Dendritic cell treated with granulocyte-macrophage colony-stimulating factor and Interleukin-4, amounts not matched to agents 40 ng/mL and 50 ng/mL, for 4 days (primary cell): ENCODE data around the gene TXLNB.

Experiments used
- H3K27ac Mint-ChIP-seq: one replicate; pipeline ENCODE4 v1.8.0; 2022; ENCODE audit warnings: mild to moderate bottlenecking, mixed read lengths
- H3K27me3 Mint-ChIP-seq: one replicate; pipeline ENCODE4 v1.8.0; 2022; ENCODE audit warnings: mild to moderate bottlenecking, mixed read lengths
- H3K36me3 Mint-ChIP-seq: one replicate; pipeline ENCODE4 v1.8.0; 2022; ENCODE audit warnings: low read depth, mixed read lengths
- H3K4me1 Mint-ChIP-seq: one replicate; pipeline ENCODE4 v1.8.0; 2022; ENCODE audit warnings: low read depth, mixed read lengths
- H3K4me3 Mint-ChIP-seq: one replicate; pipeline ENCODE4 v1.8.0; 2022; ENCODE audit warnings: mild to moderate bottlenecking, moderate library complexity, mixed read lengths
- H3K9me3 Mint-ChIP-seq: one replicate; pipeline ENCODE4 v1.8.0; 2022; ENCODE audit warnings: mixed read lengths
- intact Hi-C: fragments of 100-400 bp; cut with micrococcal nuclease; formaldehyde crosslinking; loops from one replicate; pipeline ENCODE4 v1.15.0; 2022

Gene TXLNB

DNA sequence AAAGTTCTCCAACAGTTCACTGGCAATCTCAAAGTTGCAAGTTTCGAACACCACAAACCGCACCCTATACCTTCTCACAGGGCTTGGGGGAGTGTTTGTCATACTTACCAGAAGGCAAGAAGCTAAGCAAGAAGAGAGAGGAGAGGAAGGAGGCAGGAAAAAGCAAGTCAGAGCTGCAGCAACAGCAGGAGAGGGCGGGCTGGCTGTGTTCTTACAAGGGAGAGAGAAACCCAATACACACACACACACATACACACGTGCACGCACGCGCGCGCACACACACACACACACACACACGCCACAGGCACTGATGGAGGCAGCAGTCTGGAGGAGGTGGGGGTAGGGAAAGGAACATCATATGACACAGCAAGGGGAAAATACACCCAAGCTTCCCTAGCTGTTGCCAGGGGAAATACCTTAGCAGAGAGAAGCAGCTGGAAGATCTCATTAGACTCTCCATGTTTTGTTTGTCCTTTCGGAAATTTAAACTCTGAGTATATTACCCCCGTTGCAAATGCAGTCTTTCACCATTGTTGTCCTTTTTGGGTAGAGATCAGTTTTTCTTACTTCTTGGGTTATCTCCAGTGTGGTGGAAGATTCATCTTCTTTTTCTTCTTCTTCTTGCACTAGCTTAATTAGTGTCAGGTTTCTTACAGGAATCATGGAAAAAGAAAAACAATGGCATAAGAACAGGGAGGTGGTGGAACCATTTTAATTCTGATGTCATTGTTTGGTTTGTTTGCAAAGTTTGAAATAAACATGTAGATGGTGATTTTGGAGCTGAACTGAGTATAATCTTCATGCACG lies at the start of gene TXLNB:
Gene TXLNB, minus strand, starts transcription at position 186 of the 807 bp plus-strand sequence. CDS start 3,099 bp downstream, outside the sequence.
- H3K9me3 Mint-ChIP-seq, result no peaks in the 10 kb centered on the region
- H3K27me3 Mint-ChIP-seq, result no peaks in the 10 kb centered on the region
- H3K36me3 Mint-ChIP-seq, result no peaks in the 10 kb centered on the region
- intact Hi-C loops, result loop anchor here (2.0 to 5.0 kb wide), 3 partner anchors 17 to 160 kb away; no protein-coding TSS in a partner anchor
- peaks cover 51% of the 10 kb centered on the region for H3K4me1 Mint-ChIP-seq
- peak within 1 kb of the TSS; percentile 46 for H3K4me3 Mint-ChIP-seq
- peak within 1 kb of the TSS; percentile 94 for H3K27ac Mint-ChIP-seq

DNA sequence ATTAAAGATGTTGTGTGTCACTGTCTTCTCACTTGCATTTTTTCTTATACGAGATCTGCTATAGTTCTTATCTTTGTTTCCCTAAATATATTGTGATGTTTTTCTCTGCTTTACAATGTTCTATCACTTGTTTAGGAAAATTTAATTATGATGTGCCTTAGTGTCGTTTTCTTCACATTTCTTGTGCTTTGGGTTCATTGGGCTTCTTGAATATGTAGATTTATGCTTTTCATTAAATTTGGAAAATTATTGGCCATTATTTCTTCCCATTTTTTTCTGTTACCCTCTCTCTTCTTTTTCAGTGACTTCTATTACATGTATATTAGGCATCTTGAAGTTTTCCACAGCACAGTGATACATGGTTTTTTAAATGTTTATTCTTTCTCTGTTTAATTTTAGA lies 49.3 kb upstream of the TXLNB start:
- no peaks in the 10 kb centered on the region for H3K36me3 Mint-ChIP-seq
- intact Hi-C loops, result no loop called here
- H3K27ac Mint-ChIP-seq, result no peak overlapping the region
- no peaks in the 10 kb centered on the region for H3K27me3 Mint-ChIP-seq
- no peak overlapping the region for H3K4me3 Mint-ChIP-seq
- H3K4me1 Mint-ChIP-seq, result peaks cover 61% of the 10 kb centered on the region
- H3K9me3 Mint-ChIP-seq, result no peaks in the 10 kb centered on the region

DNA sequence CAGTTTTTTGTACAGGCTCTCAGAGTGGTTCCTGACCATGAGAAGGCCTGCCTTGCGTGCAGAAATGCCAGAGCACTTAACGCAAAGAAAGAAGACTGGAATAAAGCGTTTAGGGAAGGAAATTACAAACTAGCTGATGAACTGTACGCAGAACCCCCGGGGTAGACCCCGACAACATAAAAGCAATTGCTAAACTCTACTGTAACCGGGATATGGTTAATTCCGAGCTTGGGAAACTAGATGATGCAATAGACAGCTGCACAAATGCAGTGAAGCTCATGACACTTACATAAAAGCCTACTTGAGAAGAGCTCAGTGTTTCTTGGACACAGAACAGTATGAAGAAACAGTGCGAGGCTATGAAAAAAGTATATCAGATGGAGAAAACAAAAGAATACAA lies 47.0 kb upstream of the TXLNB start:
- Mint-ChIP-seq H3K27ac (peak overlapping the region; percentile 67), H3K4me1 (peaks cover 60% of the 10 kb centered on the region)
- intact Hi-C loops, result no loop called here

DNA sequence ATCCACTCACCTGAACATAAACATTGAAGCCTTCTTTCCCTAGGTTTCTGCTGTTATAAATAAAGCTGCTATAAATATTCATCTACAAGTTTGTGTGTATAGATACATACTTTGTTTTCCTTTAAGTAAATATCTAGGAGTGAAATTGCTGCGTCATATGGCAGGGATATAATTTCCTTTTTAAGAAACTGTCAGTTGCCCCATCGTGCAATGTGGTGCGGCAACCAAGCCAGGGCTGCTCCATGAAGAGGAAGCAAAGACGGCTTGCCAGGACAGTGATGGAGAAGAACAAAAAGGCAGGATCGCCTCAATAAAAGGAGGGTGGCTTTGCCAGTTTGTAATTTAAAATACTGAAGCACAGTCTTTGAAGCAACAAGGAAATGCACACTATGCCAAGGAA lies 46.0 kb upstream of the TXLNB start:
- intact Hi-C loops, result no loop called here
- Mint-ChIP-seq H3K4me1 (peaks cover 50% of the 10 kb centered on the region), H3K36me3 (no peaks in the 10 kb centered on the region), H3K27me3 (no peaks in the 10 kb centered on the region), H3K27ac (peak overlapping the region; percentile 67), H3K4me3 (no peak overlapping the region), H3K9me3 (no peaks in the 10 kb centered on the region)

More for the DNA sequence above, 47.0 kb upstream of the TXLNB start:
- Mint-ChIP-seq H3K36me3 (no peaks in the 10 kb centered on the region), H3K9me3 (no peaks in the 10 kb centered on the region), H3K27me3 (no peaks in the 10 kb centered on the region), H3K4me3 (no peak overlapping the region)

DNA sequence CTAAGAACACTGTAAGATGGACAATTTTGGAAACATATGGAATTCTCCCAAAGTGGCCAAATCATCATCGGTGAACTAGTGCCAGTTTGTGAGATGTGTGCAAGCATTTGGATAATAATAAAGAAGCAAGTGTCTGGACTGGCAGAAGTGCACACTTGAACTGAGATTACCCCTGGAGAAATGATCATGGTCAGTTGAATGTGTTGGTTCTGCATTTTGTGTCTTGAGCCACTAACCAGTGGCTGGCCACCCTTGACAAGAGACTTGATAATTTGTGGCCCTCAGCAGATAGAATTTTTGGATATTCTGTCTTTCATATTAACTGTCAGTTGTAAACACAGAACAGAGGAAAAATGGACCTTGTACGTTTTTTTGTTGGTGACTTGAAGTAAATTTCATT lies 45.2 kb upstream of the TXLNB start:
- no peaks in the 10 kb centered on the region for H3K9me3 Mint-ChIP-seq
- no peaks in the 10 kb centered on the region for H3K36me3 Mint-ChIP-seq
- peak overlapping the region; percentile 67 for H3K27ac Mint-ChIP-seq
- peaks cover 46% of the 10 kb centered on the region for H3K4me1 Mint-ChIP-seq
- no peak overlapping the region for H3K4me3 Mint-ChIP-seq
- intact Hi-C loops, result no loop called here
- no peaks in the 10 kb centered on the region for H3K27me3 Mint-ChIP-seq

DNA sequence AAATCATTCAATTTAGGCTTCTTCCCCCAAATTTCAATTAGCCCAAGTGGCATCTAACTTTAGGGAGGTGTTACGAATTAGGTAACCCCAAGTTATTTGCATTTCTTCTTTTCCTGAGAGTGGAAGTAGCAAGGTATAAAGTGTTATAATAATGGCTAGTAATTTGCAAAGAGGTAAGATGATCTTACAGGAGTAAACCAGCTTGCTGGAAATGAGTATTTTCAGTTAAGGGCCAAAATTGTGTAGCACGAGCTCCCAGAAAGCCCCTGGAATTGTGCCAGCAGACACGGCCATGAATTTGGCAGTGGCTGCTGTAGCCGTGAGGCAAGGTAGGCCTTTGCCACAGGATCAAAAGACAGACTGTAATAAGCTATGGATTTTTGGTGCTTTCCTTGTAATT lies 44.7 kb upstream of the TXLNB start:
- Mint-ChIP-seq H3K27ac (peak overlapping the region; percentile 67), H3K27me3 (no peaks in the 10 kb centered on the region), H3K36me3 (no peaks in the 10 kb centered on the region), H3K4me3 (no peak overlapping the region), H3K4me1 (peaks cover 46% of the 10 kb centered on the region), H3K9me3 (no peaks in the 10 kb centered on the region)
- intact Hi-C loops, result no loop called here

DNA sequence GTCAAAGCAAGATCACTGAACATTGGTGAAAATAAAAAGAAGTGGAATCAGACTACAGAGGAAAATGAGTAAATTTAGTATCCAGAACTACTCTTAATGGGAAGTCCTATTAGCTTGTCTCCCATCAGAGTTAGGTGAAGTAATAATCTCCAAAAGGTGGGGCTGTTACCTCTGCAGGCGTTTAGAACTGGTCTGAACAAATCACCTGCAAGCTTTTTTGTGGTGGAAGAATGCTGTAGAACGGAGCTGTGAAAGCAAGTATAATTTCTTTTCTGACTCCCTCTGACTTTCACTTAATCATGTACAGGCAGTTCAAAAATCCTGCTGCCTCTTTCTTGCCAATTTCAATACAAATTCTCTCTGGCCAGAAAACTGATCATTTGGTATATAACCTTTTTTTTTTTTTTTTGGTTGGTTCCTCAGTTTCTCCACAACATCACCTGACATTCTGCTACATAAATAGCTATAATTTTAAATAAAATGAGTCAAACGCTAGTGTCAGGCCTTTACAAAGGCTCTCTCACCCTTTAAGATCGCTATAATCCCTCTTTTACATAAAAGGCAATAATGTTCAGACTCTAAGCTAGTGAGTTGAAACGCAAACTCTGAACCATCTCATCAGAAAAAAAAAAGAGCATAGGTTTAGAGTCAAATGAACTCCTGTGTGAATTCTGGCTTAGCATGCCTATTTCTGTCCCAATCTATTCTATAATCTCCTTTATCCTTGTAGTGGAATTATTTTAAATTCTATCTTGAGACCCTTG lies 43.8 kb upstream of the TXLNB start:
- intact Hi-C loops, result no loop called here
- Mint-ChIP-seq H3K4me3 (no peak overlapping the region), H3K27ac (peak overlapping the region; percentile 10), H3K36me3 (no peaks in the 10 kb centered on the region), H3K9me3 (no peaks in the 10 kb centered on the region), H3K27me3 (no peaks in the 10 kb centered on the region), H3K4me1 (peaks cover 46% of the 10 kb centered on the region)

DNA sequence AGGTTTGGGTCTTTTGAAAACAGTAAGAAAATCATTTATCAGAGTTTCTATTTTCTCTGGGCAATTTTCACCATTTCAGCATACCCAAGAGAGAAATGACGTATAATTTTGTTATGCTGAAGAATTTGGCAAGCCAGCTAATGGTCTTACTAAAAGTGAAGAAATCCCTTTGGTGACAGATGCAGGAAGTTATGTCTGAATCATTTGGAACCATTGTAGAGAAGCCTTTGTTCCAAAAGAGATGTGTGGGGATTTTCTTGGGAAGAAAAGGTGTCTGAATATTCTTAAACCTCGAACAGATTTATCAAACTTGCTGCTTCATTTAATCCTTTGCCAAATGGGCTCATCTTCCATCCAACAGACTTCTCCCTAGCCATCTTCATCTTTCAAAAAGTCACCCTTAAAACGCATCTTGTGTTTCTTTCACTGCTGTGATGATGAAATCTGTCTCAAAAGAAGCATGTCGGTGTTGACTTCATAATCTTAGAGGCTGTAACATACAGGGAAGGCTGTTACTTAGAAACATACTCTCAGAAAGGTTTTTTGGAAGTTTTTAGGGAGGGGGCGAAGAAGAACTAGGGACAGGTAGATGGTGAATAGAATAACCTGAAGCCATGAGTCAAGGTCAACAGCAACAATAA lies 43.1 kb upstream of the TXLNB start:
- peak overlapping the region; percentile 10 for H3K27ac Mint-ChIP-seq
- H3K9me3 Mint-ChIP-seq, result no peaks in the 10 kb centered on the region
- H3K27me3 Mint-ChIP-seq, result no peaks in the 10 kb centered on the region
- H3K4me1 Mint-ChIP-seq, result peaks cover 46% of the 10 kb centered on the region
- no peak overlapping the region for H3K4me3 Mint-ChIP-seq
- intact Hi-C loops, result no loop called here
- H3K36me3 Mint-ChIP-seq, result no peaks in the 10 kb centered on the region

DNA sequence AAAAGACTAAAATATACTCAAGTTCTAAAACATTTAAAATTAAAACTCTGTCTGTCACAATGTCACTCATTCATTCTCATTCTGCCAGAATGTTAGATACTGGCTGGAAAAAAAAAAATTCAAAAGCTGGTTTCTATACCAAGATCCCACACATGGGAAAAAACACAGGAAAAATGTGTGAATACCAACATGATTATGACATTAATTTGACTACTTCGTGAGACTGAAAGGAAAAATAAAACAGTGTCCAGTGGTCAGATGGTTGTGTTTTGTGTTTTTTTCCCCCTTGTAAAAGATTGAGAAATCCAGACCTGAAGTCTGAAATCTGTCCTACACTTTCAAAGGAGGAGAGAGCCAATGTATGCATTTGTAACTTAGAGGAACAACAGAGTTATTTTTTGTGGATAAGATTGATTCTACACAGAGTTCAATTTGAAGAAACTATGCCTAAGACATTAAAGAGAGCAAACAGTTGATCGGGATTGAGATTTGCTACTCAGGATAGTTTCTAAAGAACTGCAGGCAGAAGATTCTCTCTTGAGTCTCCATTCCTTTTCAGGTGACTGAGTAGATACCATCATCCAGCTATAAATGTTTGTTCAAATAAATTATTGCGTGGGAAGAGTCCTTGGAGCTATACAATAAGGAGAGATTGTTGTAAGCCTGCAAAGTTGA lies 39.2 kb upstream of the TXLNB start:
- no peak overlapping the region for H3K4me3 Mint-ChIP-seq
- peaks cover 30% of the 10 kb centered on the region for H3K4me1 Mint-ChIP-seq
- no peaks in the 10 kb centered on the region for H3K27me3 Mint-ChIP-seq
- no peak overlapping the region for H3K27ac Mint-ChIP-seq
- peaks cover 6% of the 10 kb centered on the region for H3K9me3 Mint-ChIP-seq
- no peaks in the 10 kb centered on the region for H3K36me3 Mint-ChIP-seq
- intact Hi-C loops, result no loop called here

DNA sequence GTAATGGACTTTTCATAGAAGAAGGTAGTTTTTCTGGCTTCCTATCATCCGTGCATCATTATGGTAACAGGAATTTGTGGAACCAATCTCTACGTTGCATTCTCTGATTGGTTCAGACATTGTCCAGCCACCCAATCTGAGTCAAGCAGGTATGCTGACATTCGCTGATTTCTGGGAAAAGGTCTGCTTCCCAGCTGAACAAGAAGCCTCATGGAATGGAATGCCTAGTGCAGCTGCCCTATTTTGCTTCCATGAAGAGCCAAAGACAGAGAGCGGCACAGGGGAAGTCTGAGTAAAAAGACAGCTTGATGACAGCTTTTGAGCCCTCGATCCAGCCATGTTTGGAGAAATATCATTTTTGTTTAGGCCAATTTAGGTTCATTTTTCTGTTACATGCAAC lies 38.5 kb upstream of the TXLNB start:
- Mint-ChIP-seq H3K27me3 (no peaks in the 10 kb centered on the region), H3K9me3 (peaks cover 6% of the 10 kb centered on the region)

DNA sequence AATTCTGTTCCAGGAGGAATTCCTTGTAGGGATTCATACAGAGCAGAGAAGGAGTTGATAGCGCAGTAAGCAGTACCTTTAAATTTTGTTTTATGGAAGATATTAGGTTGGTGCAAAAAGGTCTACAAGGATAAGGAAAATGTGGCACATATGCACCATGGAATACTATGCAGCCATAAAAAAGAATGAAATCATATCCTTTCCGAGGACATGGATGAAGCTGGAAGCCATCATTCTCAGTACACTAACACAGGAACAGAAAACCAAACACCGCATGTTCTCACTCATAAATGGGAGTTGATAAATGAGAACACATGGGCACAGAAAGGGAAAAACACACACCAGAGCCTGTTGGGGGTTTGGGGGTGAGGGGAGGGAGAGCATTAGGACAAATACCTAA lies 37.4 kb upstream of the TXLNB start:
- intact Hi-C loops, result loop anchor here (5.0 to 10.0 kb wide), 3 partner anchors 37 to 993 kb away; partner anchors contain the start of gene TXLNB
- H3K36me3 Mint-ChIP-seq, result no peaks in the 10 kb centered on the region
- H3K9me3 Mint-ChIP-seq, result peaks cover 6% of the 10 kb centered on the region
- no peaks in the 10 kb centered on the region for H3K27me3 Mint-ChIP-seq
- no peak overlapping the region for H3K27ac Mint-ChIP-seq
- peaks cover 27% of the 10 kb centered on the region for H3K4me1 Mint-ChIP-seq
- H3K4me3 Mint-ChIP-seq, result no peak overlapping the region

More for the DNA sequence above, 38.5 kb upstream of the TXLNB start:
- Mint-ChIP-seq H3K4me1 (peaks cover 32% of the 10 kb centered on the region), H3K4me3 (no peak overlapping the region), H3K36me3 (no peaks in the 10 kb centered on the region), H3K27ac (no peak overlapping the region)
- intact Hi-C loops, result no loop called here

DNA sequence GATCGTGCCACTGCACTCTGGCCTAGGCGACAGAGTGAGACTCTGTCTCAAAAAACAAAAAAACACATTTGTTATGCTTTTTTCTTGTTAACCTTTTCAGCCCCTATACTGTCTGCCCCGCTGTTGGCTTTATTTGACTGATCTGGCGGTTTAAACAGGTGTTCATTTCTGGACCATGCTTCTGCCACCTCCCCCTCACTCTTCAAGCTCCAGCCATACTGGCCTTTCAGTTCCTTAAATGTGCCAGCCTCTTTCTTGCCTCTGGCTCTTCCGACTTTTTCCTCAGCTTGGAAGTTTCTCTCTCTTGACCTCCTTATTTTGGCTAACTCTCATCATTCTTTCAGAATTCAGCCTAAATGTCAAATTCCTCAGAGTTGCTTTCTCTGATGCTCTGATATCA lies 35.2 kb upstream of the TXLNB start:
- no peaks in the 10 kb centered on the region for H3K36me3 Mint-ChIP-seq
- intact Hi-C loops, result loop anchor here (5.0 to 10.0 kb wide), 3 partner anchors 35 to 995 kb away; partner anchors contain the start of gene TXLNB
- peaks cover 47% of the 10 kb centered on the region for H3K4me1 Mint-ChIP-seq
- H3K27me3 Mint-ChIP-seq, result no peaks in the 10 kb centered on the region
- peak overlapping the region; percentile 80 for H3K27ac Mint-ChIP-seq
- no peak overlapping the region for H3K4me3 Mint-ChIP-seq
- peaks cover 15% of the 10 kb centered on the region for H3K9me3 Mint-ChIP-seq

DNA sequence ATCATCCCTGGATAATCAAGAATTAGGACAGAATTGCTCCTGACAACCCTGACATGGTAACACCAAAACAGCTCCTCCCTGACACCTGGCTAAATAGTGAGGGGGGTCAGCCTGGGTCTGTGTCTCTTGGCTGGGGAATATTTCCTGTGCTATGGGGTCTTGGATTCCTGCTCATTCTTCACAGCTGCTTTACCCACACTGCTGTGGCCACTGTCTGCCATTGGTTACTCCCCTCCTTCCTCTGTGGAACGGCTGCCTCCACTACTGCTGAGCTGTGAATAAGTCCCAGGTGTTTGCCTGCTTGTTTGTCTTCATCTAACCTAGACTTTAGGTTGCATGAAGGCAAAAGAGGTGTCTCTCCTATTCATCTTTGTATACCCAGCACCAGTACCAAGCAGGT lies 33.9 kb upstream of the TXLNB start:
- H3K9me3 Mint-ChIP-seq, result peaks cover 15% of the 10 kb centered on the region
- H3K36me3 Mint-ChIP-seq, result no peaks in the 10 kb centered on the region
- no peak overlapping the region for H3K4me3 Mint-ChIP-seq
- H3K4me1 Mint-ChIP-seq, result peaks cover 51% of the 10 kb centered on the region
- intact Hi-C loops, result loop anchor here (5.0 to 10.0 kb wide), 3 partner anchors 33 to 997 kb away; partner anchors contain the start of gene TXLNB
- H3K27me3 Mint-ChIP-seq, result no peaks in the 10 kb centered on the region
- peak overlapping the region; percentile 80 for H3K27ac Mint-ChIP-seq
